HG03432 (cell line): Measurements from ENCODE around the gene GRID2.

ENCODE experiments used
- ATAC-seq: cut with Tn5 transposase; IDR thresholded peaks from one replicate; pipeline ENCODE4 v1.9.1; 2021; ENCODE audit warnings: mild to moderate bottlenecking, moderate library complexity; ENCODE audit not compliant: unreplicated experiment

Gene GRID2

DNA sequence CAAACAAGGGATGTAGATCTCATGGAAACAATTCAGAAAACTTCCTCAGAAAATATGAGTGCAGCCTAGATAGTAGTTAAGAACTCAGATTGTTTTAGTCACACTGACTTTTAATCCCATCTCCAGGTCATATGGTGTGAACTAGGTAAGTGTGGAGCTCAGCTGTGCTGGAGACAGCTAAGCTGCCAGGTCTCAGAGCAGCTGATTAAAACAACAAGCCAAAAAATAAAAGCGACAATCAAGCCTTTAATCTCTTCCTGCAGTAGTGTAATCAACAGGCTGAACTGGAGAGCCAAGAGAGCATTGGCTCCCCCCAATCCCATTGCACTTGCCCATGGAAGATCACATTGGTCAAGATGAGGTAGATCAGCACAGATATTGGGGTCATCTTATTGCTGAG, 1426.5 kb downstream of the GRID2 start:
- no peak for ATAC-seq

DNA sequence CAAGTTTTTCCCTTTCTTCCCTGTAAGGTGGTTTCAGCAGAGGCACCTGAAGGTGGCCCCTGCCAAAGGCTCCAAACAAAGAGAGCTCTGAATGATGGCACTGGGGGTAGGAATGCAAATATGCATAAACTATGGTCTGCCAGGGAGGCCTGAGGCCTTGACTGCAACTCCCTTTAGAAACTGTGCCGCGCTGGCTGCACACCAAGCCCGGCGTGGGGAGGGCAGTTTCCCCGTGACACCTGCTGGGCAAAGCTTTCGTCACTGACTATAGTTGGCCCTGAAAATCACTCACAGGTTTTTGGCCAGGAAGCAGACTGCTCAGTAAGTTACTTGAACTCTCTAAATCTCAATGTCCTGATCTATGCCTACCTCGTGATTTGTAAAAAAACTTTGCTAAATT, 1427.0 kb downstream of the GRID2 start:
- ATAC-seq = peak; percentile 7

DNA sequence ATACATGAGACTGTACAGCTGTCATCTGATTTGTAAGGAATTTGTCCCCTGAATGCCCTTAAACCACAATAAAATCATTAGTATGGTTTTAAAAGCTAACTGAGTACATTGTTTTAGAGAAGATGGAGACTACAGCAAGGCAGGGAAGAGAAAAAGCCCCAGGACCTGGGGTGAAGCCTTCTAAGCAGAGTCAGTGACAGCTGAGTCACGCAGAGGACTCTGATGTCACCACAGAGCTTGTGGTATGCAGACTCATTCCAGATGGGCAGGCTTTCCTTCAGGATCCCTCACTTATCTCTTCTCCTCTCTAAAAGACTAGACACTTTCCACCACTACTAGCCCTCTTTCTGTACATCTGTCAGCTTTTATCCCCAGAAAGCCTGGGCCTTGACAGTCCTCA, 1427.7 kb downstream of the GRID2 start:
- ATAC-seq = peak; percentile 94

DNA sequence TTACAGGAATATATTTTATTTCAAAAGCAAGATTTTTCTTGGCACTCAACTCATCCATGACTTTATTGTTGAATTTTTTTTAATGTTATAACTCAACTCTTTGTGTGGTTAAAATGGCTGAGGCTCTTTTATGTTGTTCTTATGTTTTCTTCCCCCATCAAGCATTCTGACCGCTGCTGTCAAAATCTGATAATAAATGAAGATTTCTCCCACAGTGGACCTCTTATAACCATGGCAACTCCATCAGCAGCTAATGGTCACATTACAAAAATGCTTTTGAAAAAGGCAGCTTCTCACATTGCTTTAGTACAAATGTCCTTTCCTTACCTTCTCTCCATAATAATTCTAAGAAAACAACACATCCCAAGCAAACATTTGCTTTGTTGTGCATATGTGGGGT, 1428.7 kb downstream of the GRID2 start:
- no peak for ATAC-seq

DNA sequence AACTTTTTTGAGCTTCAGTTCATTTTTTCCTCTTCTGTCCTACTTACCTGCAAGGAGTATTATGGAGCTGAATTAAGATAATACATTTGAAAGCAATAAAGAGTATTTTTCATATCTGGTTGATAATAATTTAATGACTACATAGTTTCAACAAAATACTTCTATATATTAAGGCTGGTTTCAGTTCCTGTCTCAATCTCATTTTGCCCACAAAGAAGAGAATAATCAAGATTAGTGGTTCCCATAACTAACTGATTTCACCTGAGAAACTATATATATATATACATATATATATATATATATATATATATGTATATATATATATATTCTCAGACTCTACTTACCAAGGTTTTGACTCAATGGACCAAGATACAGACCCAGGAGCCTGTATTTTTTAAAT, 1437.1 kb downstream of the GRID2 start:
- no peak for ATAC-seq

DNA sequence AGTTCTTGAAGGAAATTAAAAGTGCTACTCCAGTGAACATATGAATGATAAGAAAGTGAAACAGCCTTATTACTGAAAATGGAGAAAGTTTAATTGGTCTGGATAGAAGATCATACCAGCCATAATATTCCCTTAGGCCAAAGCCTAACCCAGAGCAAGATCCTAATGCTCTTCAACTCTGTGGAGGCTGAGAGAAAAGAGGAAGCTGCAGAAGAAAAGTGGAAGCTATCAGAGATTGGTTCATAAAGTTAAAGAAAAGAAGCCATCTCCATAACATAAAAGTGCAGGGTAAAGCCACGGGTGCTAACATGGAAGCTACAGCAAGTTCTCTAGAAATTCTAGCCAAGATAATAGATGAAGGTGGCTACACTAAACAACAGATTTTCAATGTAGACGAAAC, 1439.3 kb downstream of the GRID2 start:
- ATAC-seq = no peak

DNA sequence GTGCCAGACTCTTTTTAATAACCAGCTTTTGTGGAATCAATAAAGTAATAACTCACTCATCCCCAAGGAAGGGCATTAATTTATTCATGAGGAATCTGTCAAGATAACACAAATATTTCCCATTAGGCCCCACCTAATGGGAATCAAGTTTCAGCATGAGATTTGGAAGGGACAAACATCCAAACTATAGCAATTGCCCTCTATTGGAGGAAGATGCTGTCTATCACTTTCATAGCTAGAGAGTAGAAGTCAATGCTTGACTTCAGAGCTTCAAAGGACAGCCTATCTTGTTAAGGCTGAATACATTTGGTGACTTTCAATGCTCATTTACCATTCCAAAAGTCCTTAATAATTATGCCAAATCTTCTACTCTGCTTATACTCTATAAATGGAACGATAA, 1439.9 kb downstream of the GRID2 start:
- no peak for ATAC-seq

DNA sequence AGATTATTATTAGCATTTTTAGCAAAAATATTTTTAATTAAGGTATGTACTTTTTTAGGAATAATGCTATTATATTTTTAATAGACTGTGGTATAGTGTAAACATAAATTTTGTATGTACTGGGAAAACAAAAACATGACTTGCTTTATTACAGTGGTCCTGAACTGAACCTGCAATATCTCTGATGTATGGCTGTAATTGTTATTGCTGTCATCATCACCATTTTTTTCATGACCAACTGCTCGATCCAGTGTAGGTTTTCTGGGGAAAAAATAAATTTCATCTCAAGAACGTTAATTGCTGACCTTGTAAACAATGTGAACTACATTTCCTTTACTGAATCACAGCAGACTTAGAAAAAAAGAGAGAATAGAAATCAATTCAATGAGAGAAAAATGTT, 1441.2 kb downstream of the GRID2 start:
- no peak for ATAC-seq

DNA sequence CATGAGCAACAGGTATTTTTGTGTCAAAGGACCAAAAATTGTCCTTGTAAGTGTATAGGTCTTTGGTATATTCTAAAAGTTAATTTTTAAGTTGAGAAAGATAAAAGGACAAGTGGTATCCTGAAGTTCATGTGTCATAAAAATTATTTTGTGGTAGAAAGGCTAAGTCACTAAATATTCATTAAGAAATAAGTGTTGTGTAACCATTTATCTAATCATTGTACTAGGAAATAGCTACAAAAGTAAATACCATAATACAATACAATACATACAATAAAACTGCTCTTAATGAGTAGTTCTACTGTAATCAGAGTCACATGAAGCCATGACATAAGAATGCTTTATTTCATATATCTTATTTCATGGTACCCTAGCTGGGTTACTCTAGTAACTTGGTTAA, 1442.3 kb downstream of the GRID2 start:
- ATAC-seq = no peak

DNA sequence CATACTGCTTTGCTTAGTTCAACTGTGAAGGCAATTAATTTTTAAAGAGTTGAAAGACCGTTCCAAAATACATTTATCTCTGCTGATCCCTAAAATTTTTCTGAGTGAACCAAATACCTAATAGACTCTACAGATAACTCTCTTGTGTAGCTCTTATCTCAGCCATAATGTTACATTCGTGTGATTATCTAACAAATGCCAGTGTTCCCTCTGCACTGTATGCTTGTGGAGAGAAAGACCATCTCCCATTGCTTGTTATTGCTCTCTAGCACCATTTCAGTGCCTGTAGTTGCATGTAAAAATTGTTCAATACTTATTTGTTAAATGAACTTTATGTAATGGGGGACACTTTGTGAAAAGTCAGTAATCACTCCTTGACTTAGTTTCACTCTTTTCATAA, 1443.5 kb downstream of the GRID2 start:
- no peak for ATAC-seq

DNA sequence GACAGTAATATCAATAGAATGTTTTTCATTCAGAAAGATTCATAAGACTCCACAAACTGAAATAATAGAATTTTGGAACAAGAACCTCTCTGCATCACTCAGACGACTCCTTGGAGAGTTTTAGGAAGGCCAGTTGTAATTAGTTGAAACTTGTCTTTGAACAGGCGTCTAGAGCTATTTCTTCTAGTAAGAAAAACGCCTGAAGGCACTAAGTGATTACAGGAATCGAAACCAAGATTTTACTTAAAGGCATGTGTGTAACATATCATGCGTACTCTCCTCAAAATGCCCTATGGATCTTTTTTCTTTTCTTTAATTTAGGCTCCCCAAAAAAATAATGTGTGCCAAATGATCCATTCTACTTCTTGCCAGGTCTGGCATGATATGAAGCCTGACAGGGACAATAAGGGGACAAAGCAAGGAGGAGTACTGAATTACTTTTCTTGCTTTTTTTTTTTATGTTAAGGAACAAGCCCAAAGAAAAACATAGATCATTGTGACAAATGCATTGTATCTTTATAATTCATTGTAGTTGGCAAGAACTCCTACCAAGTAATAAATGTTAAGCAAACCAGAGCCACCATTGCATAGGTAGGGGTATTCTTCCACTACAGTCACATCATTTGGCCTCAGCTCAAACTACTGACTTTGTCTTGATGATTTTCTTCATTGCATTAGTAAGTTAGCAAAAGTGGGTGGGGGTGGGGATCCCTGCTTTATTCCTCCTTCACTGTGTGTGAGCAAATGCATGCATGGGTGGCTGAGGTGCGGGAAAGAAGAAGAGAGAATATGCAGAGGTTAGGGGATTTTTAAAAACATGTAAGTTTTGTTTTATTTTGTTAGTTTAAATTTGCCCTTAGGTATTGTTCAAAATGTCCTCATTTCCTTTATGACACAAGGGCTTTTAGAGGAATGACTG, 1444.9 kb downstream of the GRID2 start:
- ATAC-seq = peak; percentile 34

DNA sequence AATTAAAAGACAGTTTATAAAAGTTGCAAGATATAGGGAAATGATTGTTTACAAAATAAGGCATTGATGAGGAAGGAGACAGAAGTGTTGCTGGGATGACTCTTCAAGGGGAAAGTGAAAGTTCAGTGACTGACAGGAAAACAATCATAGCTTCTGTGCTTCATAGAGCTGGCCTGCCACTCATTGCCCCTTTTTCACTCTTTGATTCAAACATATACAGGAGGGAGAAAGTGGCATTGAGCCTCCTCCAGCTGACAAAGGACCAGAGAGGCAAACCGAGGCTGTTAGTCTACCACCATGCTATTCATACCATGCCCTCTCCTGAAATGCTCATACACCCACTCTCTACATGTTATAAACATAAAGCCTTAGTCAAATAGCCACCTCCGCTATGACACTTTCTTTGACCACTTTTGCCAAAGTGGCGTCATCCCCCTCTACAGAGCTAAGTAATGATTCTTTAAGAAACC, 1445.6 kb downstream of the GRID2 start:
- ATAC-seq = peak; percentile 85

DNA sequence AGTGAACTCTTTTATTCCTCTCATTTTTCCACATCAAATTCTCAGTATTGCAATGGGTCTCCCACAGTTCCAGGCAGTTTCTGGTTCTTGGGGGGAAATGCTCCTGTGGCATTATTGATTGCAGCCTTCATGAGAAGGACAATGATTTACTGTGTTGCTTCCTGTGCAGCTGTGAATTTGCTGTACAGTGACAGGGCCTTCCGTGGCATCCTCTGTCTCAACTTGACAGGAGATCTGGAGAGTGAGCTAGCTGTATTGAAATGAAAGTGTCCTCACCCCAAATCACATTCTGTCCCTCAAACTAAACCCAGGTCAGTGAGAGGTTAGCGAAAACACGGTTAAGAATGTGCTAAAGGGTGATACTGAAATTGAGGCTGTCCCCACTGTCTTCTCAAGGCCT, 1447.6 kb downstream of the GRID2 start:
- ATAC-seq = peak; percentile 36

DNA sequence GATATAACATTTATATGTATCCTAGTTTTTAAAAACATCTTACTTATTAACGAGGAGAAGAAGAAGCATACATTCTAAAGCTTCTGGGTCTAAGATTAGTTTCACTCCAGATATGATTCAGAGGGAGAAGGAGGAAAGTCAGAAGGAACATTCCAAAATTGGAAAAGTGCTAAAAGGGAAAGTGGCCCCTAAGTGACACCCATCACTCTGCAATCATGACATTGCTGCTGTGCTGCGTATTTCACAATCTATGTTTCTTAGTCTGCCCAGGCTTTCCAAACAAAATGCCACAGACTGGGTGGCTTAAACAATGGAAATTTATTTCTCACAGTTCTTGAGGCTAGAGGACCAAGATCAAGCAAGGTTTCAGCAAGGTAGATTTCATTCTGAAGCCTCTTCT, 1452.3 kb downstream of the GRID2 start:
- no peak for ATAC-seq

DNA sequence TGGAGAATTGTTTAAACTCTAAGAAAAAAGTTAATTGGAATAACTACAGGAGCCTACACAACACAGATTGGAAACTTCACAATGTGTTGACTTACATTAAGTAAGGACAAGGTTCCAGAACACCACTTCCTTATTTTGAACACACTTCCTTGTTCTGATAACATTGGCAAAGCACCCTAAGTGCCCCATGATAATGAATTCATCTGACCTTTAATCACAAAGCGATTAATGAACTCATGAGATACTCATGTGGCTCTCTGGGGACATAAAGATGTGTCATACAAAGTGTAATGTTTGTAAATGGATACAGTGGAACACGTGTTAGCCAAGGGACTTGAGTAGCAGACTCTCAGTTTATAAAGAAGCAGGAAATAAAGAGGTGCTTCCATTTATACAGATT, 1455.7 kb downstream of the GRID2 start:
- no peak for ATAC-seq

DNA sequence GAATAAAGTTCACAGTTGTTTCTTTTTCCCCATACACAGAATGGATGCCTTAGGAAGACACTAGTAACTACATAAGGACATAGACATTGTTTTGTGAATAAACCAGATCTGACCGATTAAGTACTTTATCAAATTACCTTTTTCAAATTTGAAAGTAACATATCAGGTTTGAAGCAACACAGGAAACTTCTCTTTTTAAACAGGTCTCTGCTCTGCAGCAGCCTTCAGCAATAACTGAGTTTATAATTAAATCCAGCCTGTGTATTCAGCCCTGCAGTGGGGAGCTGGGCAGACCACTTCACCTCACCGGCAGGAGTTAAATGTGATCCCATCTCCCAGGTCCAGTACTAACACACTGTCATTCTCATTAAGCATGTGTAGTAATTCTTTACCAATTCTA, 1456.5 kb downstream of the GRID2 start:
- ATAC-seq = no peak

DNA sequence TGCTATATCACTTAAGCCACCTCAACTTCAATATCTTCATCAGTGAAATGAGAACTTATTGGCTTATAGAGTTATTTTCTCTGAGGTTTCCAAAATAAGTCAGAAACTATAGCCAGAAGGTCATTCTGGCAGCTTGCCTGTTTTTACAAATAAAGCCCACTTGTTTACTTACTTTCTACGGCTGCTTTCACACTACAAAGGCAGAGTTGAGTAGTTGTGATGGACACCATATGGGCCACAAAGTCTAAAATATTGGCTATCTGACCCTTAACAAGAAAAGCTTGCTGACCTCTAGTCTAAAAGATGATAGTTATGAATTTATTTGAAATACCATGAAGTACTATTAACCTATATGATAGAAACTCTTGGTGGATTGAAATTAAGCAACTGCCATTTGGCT, 1457.5 kb downstream of the GRID2 start:
- ATAC-seq = no peak

DNA sequence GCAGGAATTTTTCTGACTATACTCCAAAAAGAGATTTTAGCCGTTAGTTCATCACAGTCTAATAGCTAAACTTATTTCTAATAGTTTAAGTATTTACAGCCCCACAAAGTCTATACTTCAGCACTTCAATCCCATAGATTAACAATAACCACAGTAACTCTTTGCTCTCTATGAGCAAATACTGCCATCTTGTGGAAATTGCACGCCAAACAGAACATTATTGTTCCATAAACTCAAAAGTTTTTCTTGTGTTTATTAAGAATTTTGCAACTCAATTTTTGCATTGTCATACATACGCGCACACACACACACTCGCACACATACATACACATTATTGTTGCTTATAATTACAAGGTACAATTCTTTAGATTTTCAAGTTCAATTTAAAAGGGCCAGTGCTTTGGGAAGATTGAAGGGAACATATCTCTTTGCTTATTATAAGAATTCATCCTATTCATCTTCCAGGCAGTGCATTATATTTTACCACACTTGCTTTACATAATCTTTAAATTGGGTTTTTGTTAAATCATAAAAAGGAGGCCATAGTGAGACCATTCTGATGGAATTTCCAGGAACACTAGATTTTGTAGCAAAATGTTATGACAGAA, 1461.0 kb downstream of the GRID2 start:
- ATAC-seq = peak; percentile 77

DNA sequence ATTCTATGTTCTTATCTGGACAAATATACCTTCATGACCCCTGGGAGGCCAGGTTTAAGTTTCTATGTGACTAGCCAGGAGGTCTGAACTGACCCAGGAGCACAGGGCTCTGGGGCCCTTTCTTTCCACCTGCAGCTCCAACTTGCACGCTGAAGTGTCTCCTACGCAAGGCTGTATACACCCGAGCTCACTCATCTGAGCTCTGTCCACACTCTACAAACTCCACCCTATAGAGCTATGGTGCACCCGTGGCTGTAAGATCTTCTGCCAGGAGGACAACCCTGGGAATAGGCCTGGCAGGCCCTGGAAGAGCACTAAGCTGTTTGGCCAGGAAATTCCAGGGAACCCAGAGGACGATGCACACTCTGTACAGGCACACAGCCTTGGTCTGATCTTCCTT, 1464.2 kb downstream of the GRID2 start:
- ATAC-seq = no peak

DNA sequence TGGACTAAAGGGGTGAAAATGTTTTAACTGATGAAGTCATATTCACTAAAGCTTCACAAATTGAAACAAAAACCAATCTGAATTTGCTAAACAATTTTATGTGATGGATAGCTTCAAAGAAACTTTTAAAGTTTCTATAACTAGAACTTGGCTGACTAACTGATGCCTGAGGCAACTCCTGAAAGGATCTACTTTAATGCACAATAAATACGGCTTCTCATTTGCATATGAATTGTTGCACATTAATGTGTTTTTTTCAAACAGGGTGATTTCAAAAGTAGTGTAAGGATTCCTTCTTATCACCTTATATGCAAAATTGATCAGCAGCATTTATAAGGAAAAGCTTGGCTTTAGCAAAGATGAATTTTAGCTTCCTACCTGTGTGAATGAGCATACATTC, 1466.4 kb downstream of the GRID2 start:
- no peak for ATAC-seq

DNA sequence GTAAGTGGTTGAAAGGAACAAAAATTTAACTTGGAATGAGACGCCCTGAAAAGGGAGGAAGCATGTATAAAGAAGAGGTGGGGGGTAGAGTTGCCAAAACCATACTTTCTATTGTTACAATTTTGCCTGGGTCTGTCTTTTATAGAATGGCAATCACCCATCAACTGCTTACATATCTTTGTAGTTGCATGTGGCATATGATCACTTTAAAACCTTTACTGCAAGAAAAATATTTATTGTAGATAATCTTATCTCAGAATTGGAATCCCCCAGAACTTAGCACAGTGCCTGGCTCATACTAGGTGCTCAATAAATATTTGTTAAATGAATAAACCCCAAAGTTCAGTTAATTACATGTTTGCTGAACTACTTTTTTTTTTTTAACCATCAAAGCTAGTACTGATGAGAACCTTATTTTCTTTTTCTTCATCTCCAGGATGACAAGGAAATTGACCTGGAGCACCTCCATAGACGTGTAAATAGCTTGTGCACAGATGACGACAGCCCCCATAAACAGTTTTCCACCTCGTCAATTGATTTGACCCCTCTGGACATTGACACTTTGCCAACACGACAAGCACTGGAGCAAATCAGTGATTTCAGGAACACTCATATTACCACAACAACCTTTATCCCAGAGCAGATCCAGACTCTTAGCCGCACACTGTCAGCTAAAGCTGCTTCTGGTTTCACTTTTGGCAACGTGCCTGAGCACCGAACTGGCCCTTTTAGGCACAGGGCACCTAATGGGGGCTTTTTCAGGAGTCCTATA, 1468.1 kb downstream of the GRID2 start:
- no peak for ATAC-seq

DNA sequence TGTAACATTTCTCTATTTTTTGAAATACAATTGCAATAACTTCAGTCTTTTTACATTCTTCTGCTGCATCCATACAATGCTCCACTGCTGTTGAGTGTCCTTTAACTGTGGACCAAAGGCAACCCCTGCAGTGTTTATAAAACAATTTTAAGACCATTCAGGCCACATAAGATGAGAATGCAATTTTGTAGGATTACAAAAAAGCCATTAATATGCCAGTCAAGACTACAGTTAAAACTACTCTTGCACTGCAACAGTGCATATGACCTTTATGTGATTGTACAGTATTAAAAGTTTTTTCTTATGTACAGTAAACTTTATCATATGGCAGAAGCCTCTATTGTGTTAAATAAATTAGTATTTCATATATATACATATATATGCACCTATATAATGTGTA, 1469.1 kb downstream of the GRID2 start:
- ATAC-seq = no peak
